Measurements from ENCODE around the gene CDC42BPB. TPM values are rescaled to one million over a fixed set of nuclear protein-coding genes. Genes with fewer than 3 reads are reported as not detected.

Gene CDC42BPB
- total RNA-seq, 1 donor from 2014 or later, result 105 TPM

GRCh38 chr14:103006991-103007520 is 50.3 kb downstream of the CDC42BPB start:
- peaks cover 11% of the 10 kb centered on the region for H3K4me1 ChIP-seq
- no peak for DNase-seq (ENCODE audit: extremely low spot score in 2 of 2)
- H3K27ac ChIP-seq, result no peak overlapping the region
- H3K36me3 ChIP-seq, result peaks cover 0 to 42% of the 10 kb centered on the region in 2 donors
- no peaks in the 10 kb centered on the region for H3K27me3 ChIP-seq
- no peak overlapping the region for H3K4me3 ChIP-seq
- TF ChIP-seq POLR2AphosphoS5 (IDR thresholded peaks at IDR 0.05; ENCODE audit: insufficient read depth in 1 of 2, low read depth in 1 of 2) (no peak), POLR2A (IDR thresholded peaks at IDR 0.05) (no peak), CTCF (IDR thresholded peaks at IDR 0.05) (no peak)
- no peaks in the 10 kb centered on the region for H3K9me3 ChIP-seq
- intact Hi-C loops (cut with DNase I), result no loop called here

- Histone ChIP-seq H3K27me3 (no peaks in the 10 kb centered on the region), H3K9me3 (no peaks in the 10 kb centered on the region), H3K36me3 (peaks cover 0 to 51% of the 10 kb centered on the region in 2 donors), H3K4me1 (peaks cover 9% of the 10 kb centered on the region), H3K4me3 (no peak overlapping the region), H3K27ac (no peak overlapping the region)
- DNase-seq (ENCODE audit: extremely low spot score in 2 of 2), result no peak
- no peak for TF ChIP-seq POLR2AphosphoS5 (IDR thresholded peaks at IDR 0.05; ENCODE audit: insufficient read depth in 1 of 2, low read depth in 1 of 2)
- no peak for TF ChIP-seq CTCF (IDR thresholded peaks at IDR 0.05)
- TF ChIP-seq POLR2A (IDR thresholded peaks at IDR 0.05), result no peak
- intact Hi-C loops (cut with DNase I), result no loop called here
These were observed 51.2 kb downstream of the CDC42BPB start for GRCh38 chr14:103006106-103006505.

- peaks cover 5 to 59% of the 10 kb centered on the region in 2 donors for H3K36me3 ChIP-seq
- no peak for DNase-seq (ENCODE audit: extremely low spot score in 2 of 2)
- no peaks in the 10 kb centered on the region for H3K9me3 ChIP-seq
- no peak overlapping the region for H3K27ac ChIP-seq
- H3K4me1 ChIP-seq, result no peaks in the 10 kb centered on the region
- TF ChIP-seq POLR2A (IDR thresholded peaks at IDR 0.05) (no peak), POLR2AphosphoS5 (IDR thresholded peaks at IDR 0.05; ENCODE audit: insufficient read depth in 1 of 2, low read depth in 1 of 2) (no peak), CTCF (IDR thresholded peaks at IDR 0.05) (no peak)
- intact Hi-C loops (cut with DNase I), result no loop called here
- no peak overlapping the region for H3K4me3 ChIP-seq
- H3K27me3 ChIP-seq, result no peaks in the 10 kb centered on the region
These were observed 53.5 kb downstream of the CDC42BPB start for GRCh38 chr14:103003850-103004249.

- H3K4me1 ChIP-seq, result no peaks in the 10 kb centered on the region
- no peaks in the 10 kb centered on the region for H3K27me3 ChIP-seq
- intact Hi-C loops (cut with DNase I), result no loop called here
- no peaks in the 10 kb centered on the region for H3K9me3 ChIP-seq
- no peak overlapping the region for H3K27ac ChIP-seq
- TF ChIP-seq POLR2A (IDR thresholded peaks at IDR 0.05) (no peak), CTCF (IDR thresholded peaks at IDR 0.05) (no peak), POLR2AphosphoS5 (IDR thresholded peaks at IDR 0.05; ENCODE audit: insufficient read depth in 1 of 2, low read depth in 1 of 2) (no peak)
- no peak overlapping the region for H3K4me3 ChIP-seq
- peaks cover 5 to 59% of the 10 kb centered on the region in 2 donors for H3K36me3 ChIP-seq
- no peak for DNase-seq (ENCODE audit: extremely low spot score in 2 of 2)
These were observed 54.1 kb downstream of the CDC42BPB start for GRCh38 chr14:103003351-103003615.

- Histone ChIP-seq H3K27me3 (no peaks in the 10 kb centered on the region), H3K4me3 (no peak overlapping the region), H3K4me1 (no peaks in the 10 kb centered on the region), H3K27ac (no peak overlapping the region), H3K36me3 (peaks cover 5 to 59% of the 10 kb centered on the region in 2 donors), H3K9me3 (no peaks in the 10 kb centered on the region)
- intact Hi-C loops (cut with DNase I), result no loop called here
- DNase-seq (ENCODE audit: extremely low spot score in 2 of 2), result no peak
- no peak for TF ChIP-seq POLR2A (IDR thresholded peaks at IDR 0.05)
- TF ChIP-seq CTCF (IDR thresholded peaks at IDR 0.05), result no peak
- TF ChIP-seq POLR2AphosphoS5 (IDR thresholded peaks at IDR 0.05; ENCODE audit: insufficient read depth in 1 of 2, low read depth in 1 of 2), result no peak
These were observed 54.6 kb downstream of the CDC42BPB start for GRCh38 chr14:103002578-103003350.

Measured in vagina (tissue), 2 donors.